ENCODE data around the gene CNIH4.

DNA sequence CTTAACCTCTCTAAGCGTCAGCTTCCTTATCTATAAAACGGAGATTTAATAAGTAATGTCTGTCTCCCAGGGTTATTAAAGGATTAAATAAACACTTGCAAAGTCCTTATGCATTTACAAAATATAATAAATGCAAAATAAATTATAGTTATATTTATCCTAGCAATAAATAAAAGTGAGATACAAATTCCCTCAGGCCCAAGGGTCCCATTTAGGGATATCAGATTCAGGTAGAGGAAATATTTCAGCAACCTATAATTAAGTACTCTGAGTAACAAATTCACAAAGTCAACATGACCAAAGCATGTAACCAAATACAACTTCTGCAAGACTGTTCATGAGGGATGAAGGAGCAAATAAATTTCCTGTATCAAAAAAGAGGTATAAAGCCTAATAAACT is 44.7 kb upstream of the CNIH4 start:
- TF ChIP-seq, protein P1, sequence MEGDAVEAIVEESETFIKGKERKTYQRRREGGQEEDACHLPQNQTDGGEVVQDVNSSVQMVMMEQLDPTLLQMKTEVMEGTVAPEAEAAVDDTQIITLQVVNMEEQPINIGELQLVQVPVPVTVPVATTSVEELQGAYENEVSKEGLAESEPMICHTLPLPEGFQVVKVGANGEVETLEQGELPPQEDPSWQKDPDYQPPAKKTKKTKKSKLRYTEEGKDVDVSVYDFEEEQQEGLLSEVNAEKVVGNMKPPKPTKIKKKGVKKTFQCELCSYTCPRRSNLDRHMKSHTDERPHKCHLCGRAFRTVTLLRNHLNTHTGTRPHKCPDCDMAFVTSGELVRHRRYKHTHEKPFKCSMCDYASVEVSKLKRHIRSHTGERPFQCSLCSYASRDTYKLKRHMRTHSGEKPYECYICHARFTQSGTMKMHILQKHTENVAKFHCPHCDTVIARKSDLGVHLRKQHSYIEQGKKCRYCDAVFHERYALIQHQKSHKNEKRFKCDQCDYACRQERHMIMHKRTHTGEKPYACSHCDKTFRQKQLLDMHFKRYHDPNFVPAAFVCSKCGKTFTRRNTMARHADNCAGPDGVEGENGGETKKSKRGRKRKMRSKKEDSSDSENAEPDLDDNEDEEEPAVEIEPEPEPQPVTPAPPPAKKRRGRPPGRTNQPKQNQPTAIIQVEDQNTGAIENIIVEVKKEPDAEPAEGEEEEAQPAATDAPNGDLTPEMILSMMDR (IDR thresholded peaks at IDR 0.05; ENCODE audit: low read depth, low read length, poor library complexity, severe bottlenecking): no peak
- TF ChIP-seq EZH2phosphoT487 (IDR thresholded peaks at IDR 0.05; ENCODE audit: borderline replicate concordance, low read length): no peak
